Epithelial cell of esophagus (primary cell): Measurements from ENCODE around the gene FAM171A1.

ENCODE experiments used
- DNase-seq: peaks from one replicate; pipeline ENCODE4 v3.0.0; 2010; ENCODE audit warnings: low read depth
- H3K4me3 ChIP-seq: 2 replicates; pipeline ENCODE4 v1.5.1; 2011; ENCODE audit warnings: mild to moderate bottlenecking, low read length, control low read depth
- TF ChIP-seq, protein P1 (sequence below): IDR thresholded peaks from 2 replicates; pipeline ENCODE4 v1.5.1; 2011; ENCODE audit warnings: low read depth, mild to moderate bottlenecking, low read length, control low read depth, inconsistent platforms; ENCODE audit not compliant: insufficient read depth; ENCODE audit errors: missing control alignments

FAM171A1 gene

DNA sequence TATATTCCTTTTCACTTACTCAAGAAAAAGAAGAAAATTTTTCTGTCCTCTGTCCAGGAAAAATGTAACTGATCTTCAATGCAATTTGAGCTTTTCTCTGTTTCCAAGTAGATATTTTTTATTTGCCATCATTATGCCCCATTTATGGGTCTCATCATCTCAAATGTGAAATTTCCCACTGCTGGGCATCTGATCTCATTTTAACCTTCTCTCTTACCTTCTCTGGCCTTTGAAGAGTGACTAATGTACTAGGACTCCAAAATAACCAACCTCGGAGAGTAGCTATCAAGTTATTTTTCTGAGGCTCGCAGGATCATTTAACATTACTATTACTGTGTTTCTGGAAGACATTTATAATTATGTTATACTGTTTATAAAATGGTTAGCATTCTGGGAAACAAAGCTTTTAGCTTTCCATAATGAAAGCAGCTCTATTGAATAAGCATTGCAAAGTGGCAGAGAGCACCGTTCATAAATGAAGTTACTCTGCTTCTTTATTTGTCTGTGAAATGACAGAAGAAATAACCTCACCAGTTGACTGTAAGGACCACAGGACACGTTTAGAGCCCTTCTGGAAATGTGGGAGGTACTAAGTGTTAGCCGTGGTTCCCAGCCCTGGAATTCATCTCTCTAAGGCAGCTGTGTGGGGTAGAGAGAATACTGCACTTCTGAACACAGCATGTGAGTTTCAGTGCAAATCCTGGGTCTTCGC lies 169.3 kb downstream of the FAM171A1 start:
- TF ChIP-seq, protein P1, sequence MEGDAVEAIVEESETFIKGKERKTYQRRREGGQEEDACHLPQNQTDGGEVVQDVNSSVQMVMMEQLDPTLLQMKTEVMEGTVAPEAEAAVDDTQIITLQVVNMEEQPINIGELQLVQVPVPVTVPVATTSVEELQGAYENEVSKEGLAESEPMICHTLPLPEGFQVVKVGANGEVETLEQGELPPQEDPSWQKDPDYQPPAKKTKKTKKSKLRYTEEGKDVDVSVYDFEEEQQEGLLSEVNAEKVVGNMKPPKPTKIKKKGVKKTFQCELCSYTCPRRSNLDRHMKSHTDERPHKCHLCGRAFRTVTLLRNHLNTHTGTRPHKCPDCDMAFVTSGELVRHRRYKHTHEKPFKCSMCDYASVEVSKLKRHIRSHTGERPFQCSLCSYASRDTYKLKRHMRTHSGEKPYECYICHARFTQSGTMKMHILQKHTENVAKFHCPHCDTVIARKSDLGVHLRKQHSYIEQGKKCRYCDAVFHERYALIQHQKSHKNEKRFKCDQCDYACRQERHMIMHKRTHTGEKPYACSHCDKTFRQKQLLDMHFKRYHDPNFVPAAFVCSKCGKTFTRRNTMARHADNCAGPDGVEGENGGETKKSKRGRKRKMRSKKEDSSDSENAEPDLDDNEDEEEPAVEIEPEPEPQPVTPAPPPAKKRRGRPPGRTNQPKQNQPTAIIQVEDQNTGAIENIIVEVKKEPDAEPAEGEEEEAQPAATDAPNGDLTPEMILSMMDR, result no peak
- no peak overlapping the region for H3K4me3 ChIP-seq
- DNase-seq, result peak; percentile 14

DNA sequence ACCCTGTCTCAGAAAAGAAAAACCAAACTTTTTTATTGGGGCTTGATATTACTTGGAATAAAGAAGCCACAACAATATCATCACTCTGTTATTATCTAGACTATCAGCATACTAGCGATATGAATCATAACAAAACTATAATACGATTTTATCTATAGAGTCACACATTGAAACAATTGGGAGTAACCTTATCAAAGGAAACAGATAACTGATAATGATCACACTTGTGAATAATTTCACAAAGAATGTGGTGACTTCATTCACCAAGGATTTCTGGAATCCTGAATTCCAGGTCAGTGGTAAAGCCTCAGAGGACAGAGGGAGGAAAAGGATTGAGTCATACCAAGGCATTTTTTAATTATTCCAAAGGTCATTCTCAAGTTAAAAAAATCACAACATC lies 170.5 kb downstream of the FAM171A1 start:
- no peak overlapping the region for H3K4me3 ChIP-seq
- TF ChIP-seq, protein P1, result no peak
- peak; percentile 78 for DNase-seq

DNA sequence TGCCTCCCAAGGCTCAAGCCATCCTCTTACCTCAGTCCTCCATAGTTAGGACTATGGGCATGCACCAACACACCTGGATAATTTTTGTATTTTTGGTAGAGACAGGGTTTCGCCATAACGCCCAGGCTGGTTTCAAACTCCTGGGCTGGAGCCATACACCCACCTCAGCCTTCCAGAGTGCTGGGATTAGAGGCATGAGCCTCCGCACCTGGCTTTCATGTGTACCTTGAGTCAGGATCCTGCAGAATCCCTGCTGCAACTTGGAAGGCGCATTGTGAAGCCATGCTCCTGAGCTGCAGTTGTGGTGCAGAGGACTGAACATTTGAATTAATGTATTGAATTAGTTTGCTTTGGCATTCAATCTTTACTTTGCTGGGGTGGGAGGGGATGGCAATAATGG lies 173.2 kb downstream of the FAM171A1 start:
- DNase-seq, result no peak
- TF ChIP-seq, protein P1, result no peak
- no peak overlapping the region for H3K4me3 ChIP-seq

GRCh38 chr10:15197276-15197675 lies 173.8 kb downstream of the FAM171A1 start:
- TF ChIP-seq, protein P1, result no peak
- DNase-seq, result no peak
- no peak overlapping the region for H3K4me3 ChIP-seq

DNA sequence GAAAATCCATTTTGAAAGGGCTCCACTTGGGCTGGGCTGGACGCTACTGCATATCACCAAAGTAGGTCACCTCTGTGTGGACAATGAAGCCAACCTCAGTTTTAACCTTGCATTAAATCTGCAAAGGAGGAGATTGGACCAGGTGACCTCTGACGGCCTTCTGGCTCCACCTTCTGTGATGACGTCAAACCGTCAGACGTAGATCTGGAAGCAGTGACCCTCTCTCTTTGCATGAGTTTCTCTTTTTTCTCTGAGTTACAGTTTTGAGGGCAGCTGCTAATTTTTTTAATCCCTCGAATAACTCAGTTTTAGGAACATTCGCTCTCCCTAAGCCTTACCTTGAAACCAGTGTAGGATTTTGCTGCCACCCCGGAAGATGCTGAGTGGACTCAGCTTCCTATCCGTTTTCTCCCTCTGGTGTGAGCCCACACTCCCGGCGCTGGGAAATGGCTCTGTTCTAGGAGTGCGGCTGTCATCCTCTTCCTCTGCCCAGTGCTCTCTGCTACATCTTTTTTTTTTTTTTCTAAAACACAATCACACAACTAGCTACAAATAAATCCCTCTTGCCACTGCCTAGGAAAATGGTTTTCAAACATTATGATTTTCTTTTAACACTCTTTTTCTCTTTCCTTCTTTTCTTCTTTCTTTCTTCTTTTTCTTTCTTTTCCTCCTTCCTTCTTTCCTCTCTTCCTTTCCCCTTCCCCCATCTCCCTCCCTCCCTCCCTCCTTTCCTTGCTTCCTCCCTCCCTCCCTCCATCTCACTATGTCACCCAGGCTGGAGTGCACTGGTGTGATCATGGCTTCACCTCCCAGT lies 174.9 kb downstream of the FAM171A1 start:
- TF ChIP-seq, protein P1, result no peak
- no peak for DNase-seq
- no peak overlapping the region for H3K4me3 ChIP-seq

DNA sequence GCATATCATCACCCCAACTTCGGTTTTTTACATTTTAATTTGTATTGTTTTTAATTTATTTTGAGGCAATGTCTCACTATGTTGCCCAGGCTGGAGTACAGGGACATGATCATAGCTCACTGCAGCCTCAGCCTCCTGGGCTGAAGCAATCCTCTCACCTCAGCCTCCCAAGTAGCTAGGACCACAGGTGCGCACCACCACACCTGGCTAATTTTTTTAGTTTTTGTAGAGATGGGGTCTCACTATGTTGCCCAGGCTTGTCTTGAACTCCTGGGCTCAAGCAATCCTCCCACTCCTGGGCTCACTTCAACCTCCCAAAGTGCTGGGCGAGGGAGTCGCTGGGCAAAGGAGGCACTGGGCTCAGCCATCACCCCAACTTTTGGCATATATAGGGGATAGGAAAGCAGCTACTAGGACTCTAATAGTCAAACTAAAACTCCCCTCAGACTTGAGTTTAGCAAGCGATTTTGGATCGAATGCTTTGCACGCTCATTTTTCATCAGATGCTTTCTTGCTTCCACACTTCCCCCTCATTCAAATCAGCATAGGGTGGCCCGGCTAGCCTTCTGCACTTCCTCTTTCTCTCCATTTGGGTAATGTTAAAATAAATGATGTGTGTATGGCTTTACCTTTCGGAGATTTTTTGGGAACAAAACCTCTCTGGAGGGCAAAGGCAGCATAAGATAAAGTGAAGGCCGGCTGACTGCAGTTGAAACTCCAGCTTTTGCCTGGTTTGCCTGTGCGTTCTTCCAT lies 181.8 kb downstream of the FAM171A1 start:
- H3K4me3 ChIP-seq, result no peak overlapping the region
- TF ChIP-seq, protein P1, result no peak
- no peak for DNase-seq
